Measurements from ENCODE around the gene FNTB.

FNTB gene

DNA sequence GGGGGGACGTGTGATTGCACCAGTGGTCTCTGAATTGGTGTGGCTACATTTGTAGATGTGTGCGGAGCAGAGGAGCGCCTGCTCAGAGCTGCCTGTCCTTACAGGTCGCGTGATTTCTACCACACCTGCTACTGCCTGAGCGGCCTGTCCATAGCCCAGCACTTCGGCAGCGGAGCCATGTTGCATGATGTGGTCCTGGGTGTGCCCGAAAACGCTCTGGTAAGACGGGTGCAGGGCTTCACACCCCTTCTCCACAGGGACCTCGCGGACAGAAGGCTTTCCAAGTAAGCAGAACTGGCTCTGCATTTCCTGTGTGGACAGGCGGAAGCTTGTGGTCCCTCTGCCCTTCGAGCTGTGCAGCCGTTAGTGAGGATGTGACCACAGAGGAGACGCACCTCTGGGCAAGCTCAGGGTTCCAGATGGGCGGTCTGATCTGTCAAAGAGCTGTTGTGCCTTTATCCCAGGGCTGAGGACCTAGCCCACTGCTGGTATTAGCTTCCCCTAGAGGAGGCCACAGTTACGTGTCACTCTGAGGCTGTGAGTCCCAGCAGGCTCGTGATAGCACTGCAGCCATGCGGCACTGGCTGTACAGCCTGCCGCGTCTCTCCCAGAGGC, 67.9 kb downstream of the FNTB start:
- H3K36me3 ChIP-seq (ENCODE audit: control insufficient read depth, low read length) = peaks cover 2% of the 10 kb centered on the region; the same call in 1 of the 2 replicates
- no peaks in the 10 kb centered on the region for H4K20me1 ChIP-seq (ENCODE audit: control insufficient read depth, insufficient read depth, low read depth, low read length)
- TF ChIP-seq, protein P1, sequence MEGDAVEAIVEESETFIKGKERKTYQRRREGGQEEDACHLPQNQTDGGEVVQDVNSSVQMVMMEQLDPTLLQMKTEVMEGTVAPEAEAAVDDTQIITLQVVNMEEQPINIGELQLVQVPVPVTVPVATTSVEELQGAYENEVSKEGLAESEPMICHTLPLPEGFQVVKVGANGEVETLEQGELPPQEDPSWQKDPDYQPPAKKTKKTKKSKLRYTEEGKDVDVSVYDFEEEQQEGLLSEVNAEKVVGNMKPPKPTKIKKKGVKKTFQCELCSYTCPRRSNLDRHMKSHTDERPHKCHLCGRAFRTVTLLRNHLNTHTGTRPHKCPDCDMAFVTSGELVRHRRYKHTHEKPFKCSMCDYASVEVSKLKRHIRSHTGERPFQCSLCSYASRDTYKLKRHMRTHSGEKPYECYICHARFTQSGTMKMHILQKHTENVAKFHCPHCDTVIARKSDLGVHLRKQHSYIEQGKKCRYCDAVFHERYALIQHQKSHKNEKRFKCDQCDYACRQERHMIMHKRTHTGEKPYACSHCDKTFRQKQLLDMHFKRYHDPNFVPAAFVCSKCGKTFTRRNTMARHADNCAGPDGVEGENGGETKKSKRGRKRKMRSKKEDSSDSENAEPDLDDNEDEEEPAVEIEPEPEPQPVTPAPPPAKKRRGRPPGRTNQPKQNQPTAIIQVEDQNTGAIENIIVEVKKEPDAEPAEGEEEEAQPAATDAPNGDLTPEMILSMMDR (IDR thresholded peaks at IDR 0.05; ENCODE audit: low read depth, low read length, poor library complexity, severe bottlenecking) = no peak
- TF ChIP-seq EZH2phosphoT487 (IDR thresholded peaks at IDR 0.05; ENCODE audit: borderline replicate concordance, low read length) = no peak
- no peaks in the 10 kb centered on the region for H3F3A ChIP-seq (ENCODE audit: control insufficient read depth, insufficient read depth)
- no peak overlapping the region for H3K27ac ChIP-seq (ENCODE audit: low read depth, low read length)
- no peaks in the 10 kb centered on the region for H3K4me1 ChIP-seq (ENCODE audit: control insufficient read depth, low read length)
- no peaks in the 10 kb centered on the region for H3K79me2 ChIP-seq (ENCODE audit: control insufficient read depth, low read length)
- no peaks in the 10 kb centered on the region for H3K27me3 ChIP-seq (ENCODE audit: control insufficient read depth, low read length)
- H3K9me2 ChIP-seq (replicated peaks; ENCODE audit: control insufficient read depth, low read length) = no peaks in the 10 kb centered on the region
- H3K4me2 ChIP-seq (ENCODE audit: low read length) = no peak overlapping the region
- no peak overlapping the region for H3K4me3 ChIP-seq (ENCODE audit: low read length)
- no peaks in the 10 kb centered on the region for H3K9me3 ChIP-seq (ENCODE audit: control insufficient read depth, insufficient read depth, low read length)

DNA sequence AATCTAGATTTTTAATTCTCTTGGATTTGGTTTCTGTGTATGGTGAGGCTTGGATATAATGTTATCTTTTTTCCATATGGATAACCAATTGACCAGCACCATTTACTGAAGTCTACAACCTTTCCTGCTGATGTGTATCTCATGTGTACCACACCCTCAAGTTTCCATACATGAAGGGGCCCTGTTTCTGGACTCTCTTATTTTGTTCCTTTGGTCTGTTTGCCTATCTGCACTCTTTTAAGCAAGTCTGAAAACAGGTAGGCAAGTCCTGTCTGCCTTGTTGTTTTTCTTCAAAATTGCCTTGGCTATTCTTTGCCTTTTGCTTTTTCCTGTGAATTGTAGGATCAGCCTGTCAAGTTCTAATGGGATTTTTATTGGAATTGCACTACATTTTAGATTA, 71.0 kb downstream of the FNTB start:
- no peaks in the 10 kb centered on the region for H3K9me2 ChIP-seq (replicated peaks; ENCODE audit: control insufficient read depth, low read length)
- H3F3A ChIP-seq (ENCODE audit: control insufficient read depth, insufficient read depth) = no peaks in the 10 kb centered on the region
- no peaks in the 10 kb centered on the region for H4K20me1 ChIP-seq (ENCODE audit: control insufficient read depth, insufficient read depth, low read depth, low read length)
- no peaks in the 10 kb centered on the region for H3K4me1 ChIP-seq (ENCODE audit: control insufficient read depth, low read length)
- H3K4me3 ChIP-seq (ENCODE audit: low read length) = no peak overlapping the region
- H3K27ac ChIP-seq (ENCODE audit: low read depth, low read length) = no peak overlapping the region
- peaks cover 19% of the 10 kb centered on the region for H3K36me3 ChIP-seq (ENCODE audit: control insufficient read depth, low read length)
- no peaks in the 10 kb centered on the region for H3K27me3 ChIP-seq (ENCODE audit: control insufficient read depth, low read length)
- no peak overlapping the region for H3K4me2 ChIP-seq (ENCODE audit: low read length)
- TF ChIP-seq, protein P1 (IDR thresholded peaks at IDR 0.05; ENCODE audit: low read depth, low read length, poor library complexity, severe bottlenecking) = no peak
- no peak for TF ChIP-seq EZH2phosphoT487 (IDR thresholded peaks at IDR 0.05; ENCODE audit: borderline replicate concordance, low read length)
- H3K79me2 ChIP-seq (ENCODE audit: control insufficient read depth, low read length) = no peaks in the 10 kb centered on the region
- no peaks in the 10 kb centered on the region for H3K9me3 ChIP-seq (ENCODE audit: control insufficient read depth, insufficient read depth, low read length)

DNA sequence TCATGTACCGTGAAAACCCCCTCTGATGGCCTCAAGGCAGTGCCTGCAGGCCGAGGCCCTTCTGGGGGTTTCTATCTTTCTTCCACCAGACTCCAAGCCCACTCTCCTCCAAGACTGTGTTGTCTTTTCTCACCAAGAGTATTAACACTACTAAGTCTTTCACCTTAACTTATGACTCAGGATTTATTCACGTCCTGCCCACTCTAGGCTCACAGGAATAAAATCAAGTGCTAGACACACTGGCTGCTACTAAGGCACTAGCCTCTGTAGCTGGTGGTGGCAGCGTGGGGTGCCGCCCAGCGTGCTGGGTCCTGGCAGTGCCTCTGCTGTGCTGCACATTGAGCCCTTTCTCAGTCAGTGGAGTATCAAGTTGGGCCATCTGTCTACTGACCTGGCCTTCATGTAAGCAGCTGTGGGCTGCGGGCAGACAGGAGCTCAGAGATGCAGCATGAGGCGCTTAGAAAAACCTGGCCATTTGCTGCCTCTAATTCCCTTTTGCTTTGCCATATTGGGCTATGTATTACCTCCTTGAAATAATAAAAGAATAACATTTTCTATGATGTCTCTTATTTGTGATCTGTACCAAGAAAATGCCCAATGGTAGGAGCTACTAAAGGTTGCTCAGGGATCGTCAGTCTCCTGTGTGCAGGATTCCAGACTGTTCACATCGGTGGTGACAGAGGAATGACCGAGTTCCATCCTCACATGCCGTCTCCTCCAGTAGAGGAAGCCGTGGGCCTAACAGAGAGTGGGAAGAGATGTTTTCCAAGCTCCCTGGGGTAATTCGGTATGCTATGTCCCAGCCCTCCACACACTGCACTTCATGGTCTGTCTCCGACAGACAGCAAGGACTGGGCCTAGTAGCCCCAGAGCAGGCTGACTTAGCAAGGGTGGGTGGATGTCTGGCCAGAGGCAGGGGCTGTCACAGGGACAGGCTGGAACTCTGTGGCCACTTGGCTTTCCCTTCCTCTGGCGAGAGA, 75.7 kb downstream of the FNTB start:
- no peaks in the 10 kb centered on the region for H3K27me3 ChIP-seq (ENCODE audit: control insufficient read depth, low read length)
- H3F3A ChIP-seq (ENCODE audit: control insufficient read depth, insufficient read depth) = no peaks in the 10 kb centered on the region
- no peaks in the 10 kb centered on the region for H4K20me1 ChIP-seq (ENCODE audit: control insufficient read depth, insufficient read depth, low read depth, low read length)
- H3K9me2 ChIP-seq (replicated peaks; ENCODE audit: control insufficient read depth, low read length) = no peaks in the 10 kb centered on the region
- H3K4me1 ChIP-seq (ENCODE audit: control insufficient read depth, low read length) = no peaks in the 10 kb centered on the region
- H3K27ac ChIP-seq (ENCODE audit: low read depth, low read length) = no peak overlapping the region
- H3K9me3 ChIP-seq (ENCODE audit: control insufficient read depth, insufficient read depth, low read length) = no peaks in the 10 kb centered on the region
- no peak overlapping the region for H3K4me3 ChIP-seq (ENCODE audit: low read length)
- no peak overlapping the region for H3K4me2 ChIP-seq (ENCODE audit: low read length)
- TF ChIP-seq, protein P1 (IDR thresholded peaks at IDR 0.05; ENCODE audit: low read depth, low read length, poor library complexity, severe bottlenecking) = no peak
- TF ChIP-seq EZH2phosphoT487 (IDR thresholded peaks at IDR 0.05; ENCODE audit: borderline replicate concordance, low read length) = no peak
- peaks cover 24% of the 10 kb centered on the region for H3K36me3 ChIP-seq (ENCODE audit: control insufficient read depth, low read length)
- no peaks in the 10 kb centered on the region for H3K79me2 ChIP-seq (ENCODE audit: control insufficient read depth, low read length)
